Inflammatory macrophage treated with lipopolysaccharide for 4 hours (primary cell): ENCODE results near the gene SPINK8.
A peak's percentile ranks its signal among the peaks of the same experiment; 100 is the strongest.

Source experiments
- DNase-seq: peaks from one replicate; pipeline ENCODE4 v3.0.0-alpha.2; 2020

Gene SPINK8

DNA sequence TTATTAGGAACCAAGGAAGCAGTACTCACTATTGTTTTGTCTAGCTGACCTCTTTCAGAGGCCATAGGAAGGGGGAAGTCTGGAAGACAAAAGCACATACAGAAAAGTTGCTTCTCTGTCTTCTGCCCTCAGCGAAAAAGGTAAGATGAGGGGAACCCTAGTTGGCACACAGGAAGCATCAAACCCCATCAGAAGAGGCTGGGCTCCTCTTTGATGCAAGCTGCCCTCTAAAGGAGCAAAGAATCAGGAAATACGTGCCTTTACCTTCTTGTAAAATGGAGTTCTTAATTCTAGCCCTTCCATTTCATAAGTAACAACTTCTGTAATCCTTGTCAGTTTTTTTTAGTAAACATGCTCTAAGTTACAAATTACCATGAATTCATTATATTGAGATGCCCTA is 12.5 kb downstream of the SPINK8 start:
- DNase-seq, result no peak

- peak; percentile 52 for DNase-seq
These were observed 14.6 kb downstream of the SPINK8 start for GRCh38 chr3:48318713-48319468.

GRCh38 chr3:48314542-48314941 is 18.9 kb downstream of the SPINK8 start:
- DNase-seq, result no peak

- no peak for DNase-seq
These were observed 26.5 kb downstream of the SPINK8 start for GRCh38 chr3:48306860-48307530.

- no peak for DNase-seq
These were observed 27.2 kb downstream of the SPINK8 start for GRCh38 chr3:48306290-48306689.

- DNase-seq, result no peak
These were observed 28.1 kb downstream of the SPINK8 start for GRCh38 chr3:48305396-48305795.

GRCh38 chr3:48303021-48303420 is 30.4 kb downstream of the SPINK8 start:
- DNase-seq, result no peak

DNA sequence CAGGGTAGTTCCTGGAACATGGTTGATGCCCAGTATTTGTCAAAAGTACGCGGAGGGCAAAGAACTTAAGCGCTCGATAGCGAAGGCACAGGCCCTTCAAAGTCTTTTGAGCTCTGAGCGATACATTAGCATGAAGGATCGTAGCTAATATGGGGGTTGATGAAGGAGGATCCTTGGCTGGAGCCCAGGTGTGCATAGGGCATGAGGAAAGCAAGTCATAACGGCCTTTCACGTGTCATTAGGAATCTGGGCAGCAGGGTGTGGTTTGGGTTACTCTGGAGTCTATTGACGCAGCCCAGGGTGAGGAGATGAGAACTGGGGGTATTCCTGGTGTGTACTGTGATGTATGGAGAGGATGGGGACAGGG is 31.7 kb downstream of the SPINK8 start:
- peak; percentile 10 for DNase-seq

GRCh38 chr3:48301020-48301799 is 32.3 kb downstream of the SPINK8 start, which contains the start of gene NME6:
TSS of gene NME6 (minus strand) at chr3:48301367.
- peak; percentile 92 for DNase-seq

DNA sequence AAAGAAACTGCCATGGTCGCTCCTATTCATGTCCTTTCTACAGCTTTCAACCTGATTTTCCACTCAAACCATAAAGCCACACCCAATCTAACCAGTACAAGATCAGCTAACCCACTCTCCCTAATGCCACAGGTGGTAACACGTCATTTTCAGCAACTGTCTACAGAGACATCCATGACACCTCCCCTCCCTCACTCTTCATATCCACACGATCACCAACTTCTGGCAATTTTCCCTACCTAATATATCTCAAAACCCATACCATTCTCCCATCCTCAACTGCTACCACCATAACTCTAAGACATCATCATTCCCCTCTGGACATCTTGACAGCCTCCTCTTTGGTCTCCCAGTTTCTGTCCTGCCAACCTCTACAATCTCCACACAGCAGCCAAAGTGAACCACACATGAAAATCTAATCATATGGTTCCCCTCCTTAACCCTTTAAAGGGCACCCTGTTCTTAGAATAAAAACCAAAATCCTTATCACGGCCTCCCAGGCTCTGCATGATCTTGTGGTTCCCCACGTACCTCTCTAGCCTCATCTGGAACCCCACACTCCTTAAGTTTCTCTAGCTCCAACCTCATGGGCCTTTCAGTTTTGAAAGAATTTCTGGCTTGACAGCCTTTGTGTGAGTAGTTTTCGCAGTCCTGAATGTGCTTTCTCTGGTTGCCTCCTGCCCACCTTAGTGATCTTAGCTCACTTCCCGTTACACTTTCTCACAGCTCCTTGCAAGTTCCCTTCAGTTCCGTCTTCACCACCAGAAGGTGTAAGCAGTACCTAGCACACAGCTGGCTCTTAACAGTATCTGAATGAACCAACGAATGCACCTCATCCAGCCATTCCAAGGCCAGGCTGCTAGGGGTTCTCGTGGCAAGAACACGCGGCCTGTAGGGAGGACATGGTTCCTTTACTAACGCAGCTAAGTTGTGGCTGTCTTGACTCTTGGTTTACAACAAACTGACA is 33.4 kb downstream of the SPINK8 start:
- DNase-seq, result peak; percentile 49

DNA sequence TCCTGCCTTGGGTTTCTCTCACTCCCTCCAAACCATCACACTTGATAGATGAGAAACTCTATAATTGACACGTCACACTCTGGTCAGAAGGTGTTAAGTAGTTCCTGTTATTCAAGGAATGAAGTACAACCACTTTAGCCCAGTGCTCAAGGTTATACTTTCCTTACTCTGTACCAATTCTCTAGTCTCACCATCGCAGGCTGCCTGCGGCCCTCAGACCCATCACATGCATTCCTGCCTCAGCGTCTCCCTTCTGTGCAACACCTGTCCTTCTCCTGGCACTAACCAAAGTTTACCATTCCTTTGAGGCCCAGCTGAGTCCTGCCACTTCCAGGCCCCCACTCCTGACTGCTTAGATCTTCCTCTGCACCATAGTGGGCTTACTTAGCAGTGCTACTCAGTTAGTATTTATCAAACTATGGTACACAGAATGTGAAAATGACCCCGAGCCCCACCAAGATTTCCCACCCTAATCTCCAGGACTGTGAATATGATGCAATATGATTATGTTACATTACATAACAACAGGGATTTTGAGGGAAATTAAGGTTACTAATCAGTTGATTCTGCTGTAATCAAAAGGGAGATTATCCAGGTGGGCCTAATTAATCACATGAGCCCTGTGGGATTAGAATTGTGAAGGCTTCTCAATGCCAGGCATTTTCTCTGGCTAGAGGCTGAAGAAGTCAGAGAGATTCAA is 36.2 kb downstream of the SPINK8 start:
- no peak for DNase-seq

GRCh38 chr3:48296699-48297098 is 36.8 kb downstream of the SPINK8 start:
- DNase-seq, result no peak

DNA sequence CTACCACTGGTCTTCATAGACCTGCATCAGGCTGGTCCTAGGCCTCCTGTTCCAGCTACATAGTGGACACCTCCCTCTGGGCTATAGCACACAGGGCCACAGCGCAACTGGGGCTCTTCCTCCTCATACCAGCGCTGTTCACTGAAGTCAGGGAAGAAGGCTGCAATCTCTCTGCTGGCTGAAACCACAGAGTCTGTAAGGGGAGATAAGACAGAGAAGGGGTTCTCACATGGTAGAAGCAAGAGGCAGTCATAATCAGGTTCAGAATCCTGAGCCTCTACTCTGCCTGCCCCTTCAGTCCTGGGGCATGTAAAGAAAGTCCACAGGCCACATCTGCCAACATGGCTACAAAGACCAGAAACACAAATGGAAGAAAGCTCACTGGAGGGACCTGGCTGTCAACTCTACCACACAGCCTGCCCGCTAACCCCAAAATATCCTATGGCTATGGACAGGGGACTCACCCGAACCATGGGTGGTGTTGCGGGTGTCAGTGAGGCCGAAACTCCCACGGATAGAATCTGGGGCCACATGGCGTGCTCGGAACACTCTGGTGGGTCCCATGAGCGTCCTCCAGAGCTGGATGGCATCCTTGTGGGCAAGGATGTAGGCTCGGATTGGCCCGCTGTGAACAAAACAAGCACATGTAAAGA is 38.7 kb downstream of the SPINK8 start:
- DNase-seq, result no peak

GRCh38 chr3:48289659-48290058 is 43.8 kb downstream of the SPINK8 start:
- DNase-seq, result no peak

- DNase-seq, result no peak
These were observed 46.4 kb downstream of the SPINK8 start for GRCh38 chr3:48287034-48287433.

- no peak for DNase-seq
These were observed 47.2 kb downstream of the SPINK8 start for GRCh38 chr3:48286308-48286707.

DNA sequence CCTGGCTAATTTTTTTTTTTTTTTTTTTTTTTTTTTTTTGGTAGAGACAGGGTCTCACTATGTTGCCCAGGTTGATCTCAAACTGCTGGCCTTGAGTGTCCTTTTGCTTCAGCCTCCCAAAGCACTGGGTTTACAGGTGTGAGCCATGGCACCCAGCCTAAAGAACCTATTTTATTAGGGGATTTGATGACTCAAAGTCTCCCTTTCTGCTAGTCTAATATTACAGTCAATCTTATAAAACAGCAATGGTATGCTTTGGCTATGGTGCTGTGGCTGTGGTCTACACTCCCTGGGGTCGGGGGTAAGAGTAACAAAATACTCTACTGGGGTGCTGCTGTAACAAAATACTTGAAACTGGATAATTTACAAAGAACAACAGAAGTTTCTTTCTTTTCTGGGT is 47.8 kb downstream of the SPINK8 start:
- no peak for DNase-seq

DNA sequence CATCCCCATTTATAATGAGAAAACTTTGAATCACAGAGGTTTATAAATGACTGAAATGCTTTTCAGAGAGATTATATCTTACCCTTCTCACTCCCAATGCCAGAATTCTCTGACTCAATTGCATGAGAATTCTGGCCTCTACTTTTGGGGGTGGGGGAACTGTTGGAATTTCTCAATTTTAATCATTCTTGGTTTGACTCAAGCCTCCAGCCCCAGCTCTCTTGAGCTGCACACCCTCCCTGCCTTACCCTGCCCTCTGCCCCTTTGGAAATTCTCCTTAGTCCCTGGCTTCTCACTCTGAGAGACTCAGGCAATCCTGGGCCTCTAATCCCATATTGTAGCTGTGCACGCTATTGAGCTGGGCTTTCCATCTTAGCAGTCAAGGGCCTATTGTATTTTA is 48.3 kb downstream of the SPINK8 start:
- DNase-seq, result no peak

DNA sequence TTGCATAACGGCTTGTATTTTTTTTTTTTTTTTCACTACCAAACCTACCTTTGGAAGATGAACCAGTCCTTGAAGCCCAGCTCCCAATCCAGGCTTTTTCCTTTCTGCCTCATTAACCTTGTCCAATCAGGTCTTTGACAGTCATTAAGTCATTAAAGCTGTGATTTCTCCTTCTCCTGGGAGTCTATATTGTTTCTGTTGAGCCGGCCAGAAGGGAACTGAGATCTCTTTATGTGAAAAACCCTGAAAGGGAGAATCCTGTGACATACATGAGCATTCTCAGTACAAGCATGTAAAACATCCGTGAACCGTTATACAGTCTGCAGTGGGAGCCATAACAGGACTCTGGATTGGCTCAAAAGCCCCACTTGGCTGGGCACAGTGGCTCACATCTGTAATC is 52.6 kb downstream of the SPINK8 start:
- DNase-seq, result no peak

DNA sequence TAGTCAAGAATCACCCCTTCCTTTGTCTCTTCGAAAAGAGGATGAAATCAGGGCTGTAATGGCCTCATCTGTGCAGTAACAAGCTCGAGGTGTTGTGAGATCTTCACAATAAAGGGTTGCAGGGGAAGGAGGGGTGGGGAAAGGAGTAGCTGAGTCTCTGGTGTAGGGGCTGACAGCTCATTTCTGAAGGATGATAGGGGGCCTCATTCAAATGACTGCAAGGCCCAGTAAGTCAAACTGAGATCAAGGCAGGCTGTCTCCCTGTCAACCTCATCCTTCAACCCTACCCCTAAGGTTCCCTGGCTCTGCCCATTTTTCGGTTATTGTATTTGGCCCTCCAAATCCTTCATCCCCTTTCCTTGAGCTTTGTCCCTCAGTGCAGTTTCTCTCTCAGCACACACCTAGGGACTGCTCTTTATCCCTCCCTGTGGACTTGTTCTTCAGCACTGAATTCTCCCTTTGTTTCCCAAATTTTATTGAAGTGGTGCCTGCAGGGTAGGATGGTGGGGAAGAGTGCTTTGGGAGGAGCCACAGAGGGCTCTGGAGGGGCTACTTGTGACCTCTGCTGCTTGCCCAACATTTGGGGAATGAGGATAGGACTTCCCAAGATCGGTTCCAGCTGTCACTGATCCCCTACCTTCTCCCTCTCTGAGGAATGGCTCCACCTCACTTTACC is 54.4 kb downstream of the SPINK8 start:
- DNase-seq, result no peak
